ENCODE results near the gene PPP2R2C.

PPP2R2C gene

DNA sequence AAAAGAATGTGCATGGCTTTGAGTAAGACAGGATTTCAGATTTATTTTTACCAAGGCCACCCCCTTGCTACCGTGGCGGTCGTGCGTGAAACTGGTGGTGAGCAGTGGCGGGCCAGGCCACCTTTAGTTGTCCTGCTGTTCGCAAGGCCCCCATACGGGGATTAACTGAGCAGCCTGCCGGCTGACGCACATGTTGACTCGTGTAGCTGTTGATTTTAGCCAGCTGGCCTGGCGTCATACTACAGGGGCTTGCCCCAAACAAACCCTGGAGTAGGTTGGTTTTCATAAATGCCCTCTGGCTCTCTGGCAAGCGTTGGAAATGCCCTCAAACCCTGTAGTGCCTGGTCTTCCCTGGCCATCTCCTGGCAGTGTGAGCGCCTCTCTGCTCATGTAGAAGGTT lies 174.4 kb downstream of the PPP2R2C start:
- no peak for DNase-seq (ENCODE audit: low spot score)
- TF ChIP-seq, protein P1, sequence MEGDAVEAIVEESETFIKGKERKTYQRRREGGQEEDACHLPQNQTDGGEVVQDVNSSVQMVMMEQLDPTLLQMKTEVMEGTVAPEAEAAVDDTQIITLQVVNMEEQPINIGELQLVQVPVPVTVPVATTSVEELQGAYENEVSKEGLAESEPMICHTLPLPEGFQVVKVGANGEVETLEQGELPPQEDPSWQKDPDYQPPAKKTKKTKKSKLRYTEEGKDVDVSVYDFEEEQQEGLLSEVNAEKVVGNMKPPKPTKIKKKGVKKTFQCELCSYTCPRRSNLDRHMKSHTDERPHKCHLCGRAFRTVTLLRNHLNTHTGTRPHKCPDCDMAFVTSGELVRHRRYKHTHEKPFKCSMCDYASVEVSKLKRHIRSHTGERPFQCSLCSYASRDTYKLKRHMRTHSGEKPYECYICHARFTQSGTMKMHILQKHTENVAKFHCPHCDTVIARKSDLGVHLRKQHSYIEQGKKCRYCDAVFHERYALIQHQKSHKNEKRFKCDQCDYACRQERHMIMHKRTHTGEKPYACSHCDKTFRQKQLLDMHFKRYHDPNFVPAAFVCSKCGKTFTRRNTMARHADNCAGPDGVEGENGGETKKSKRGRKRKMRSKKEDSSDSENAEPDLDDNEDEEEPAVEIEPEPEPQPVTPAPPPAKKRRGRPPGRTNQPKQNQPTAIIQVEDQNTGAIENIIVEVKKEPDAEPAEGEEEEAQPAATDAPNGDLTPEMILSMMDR (IDR thresholded peaks at IDR 0.05; ENCODE audit: extremely low read depth, missing control alignments): no peak

DNA sequence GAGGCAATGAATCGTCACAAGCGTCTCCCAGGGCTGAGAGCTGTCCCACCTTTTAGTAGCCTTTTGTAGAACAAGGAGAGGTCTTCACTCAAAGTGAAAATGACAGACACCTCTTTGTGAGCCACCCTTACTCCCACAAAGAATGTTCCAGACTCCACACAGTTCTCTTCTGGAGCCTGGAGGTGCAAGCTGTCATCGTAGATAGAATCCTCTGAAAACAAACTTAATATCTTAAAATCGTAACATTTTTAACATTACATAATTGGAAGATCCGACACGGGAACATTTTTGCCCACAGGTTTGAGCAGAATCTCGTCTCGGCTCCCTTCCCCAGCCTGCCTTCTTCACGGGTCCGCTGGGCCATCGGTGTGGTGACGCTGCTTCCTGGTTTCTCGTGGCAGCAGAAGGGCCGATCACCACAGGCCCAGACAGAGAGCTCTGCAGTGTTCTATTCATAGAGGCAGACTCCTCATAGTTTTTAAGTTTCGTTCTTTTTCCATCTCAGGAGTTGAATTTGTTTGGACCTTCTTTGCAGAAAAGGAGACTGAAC lies 175.1 kb downstream of the PPP2R2C start:
- no peak for DNase-seq (ENCODE audit: low spot score)
- TF ChIP-seq, protein P1 (IDR thresholded peaks at IDR 0.05; ENCODE audit: extremely low read depth, missing control alignments): no peak

DNA sequence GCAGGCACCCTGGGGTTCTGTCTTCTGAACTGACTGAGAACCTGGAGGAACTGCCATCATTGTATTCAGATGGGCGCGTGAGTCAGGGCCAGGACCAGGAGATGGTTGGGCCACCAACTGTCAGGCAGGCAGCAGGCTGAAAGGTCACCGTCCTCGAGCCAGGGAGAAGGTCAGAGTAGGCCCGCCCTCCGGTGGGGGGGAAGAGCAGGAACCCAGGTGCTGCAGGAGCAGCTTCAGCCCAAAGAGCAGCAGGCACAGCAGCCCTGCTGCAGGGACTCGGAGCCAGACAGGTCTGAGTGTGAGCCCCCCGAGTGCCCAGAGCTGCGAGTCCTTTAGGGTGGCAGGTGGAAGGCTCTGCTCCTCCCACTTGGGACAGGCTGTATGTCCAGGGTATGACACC lies 176.4 kb downstream of the PPP2R2C start:
- no peak for DNase-seq (ENCODE audit: low spot score)
- TF ChIP-seq, protein P1 (IDR thresholded peaks at IDR 0.05; ENCODE audit: extremely low read depth, missing control alignments): no peak

DNA sequence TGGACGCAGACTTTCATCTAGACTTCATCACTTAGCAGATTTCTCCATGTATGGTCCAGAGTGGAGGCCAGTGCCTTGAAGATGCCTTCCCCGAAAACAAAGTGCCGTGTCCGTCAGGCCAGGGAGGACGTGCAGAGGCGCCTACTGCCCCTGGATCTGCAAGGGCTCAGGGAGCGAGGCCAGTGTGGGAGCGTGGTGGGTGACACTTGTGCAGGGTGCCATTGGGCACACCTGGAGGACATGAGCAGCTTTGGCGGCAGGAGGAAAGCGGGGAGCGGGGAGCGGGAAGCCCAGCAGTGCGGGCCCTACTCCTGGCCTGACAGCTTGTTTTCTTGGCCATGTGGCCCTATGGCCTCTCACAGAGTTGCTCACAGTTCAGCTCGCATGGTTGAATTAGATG lies 176.9 kb downstream of the PPP2R2C start:
- no peak for DNase-seq (ENCODE audit: low spot score)
- TF ChIP-seq, protein P1 (IDR thresholded peaks at IDR 0.05; ENCODE audit: extremely low read depth, missing control alignments): no peak

DNA sequence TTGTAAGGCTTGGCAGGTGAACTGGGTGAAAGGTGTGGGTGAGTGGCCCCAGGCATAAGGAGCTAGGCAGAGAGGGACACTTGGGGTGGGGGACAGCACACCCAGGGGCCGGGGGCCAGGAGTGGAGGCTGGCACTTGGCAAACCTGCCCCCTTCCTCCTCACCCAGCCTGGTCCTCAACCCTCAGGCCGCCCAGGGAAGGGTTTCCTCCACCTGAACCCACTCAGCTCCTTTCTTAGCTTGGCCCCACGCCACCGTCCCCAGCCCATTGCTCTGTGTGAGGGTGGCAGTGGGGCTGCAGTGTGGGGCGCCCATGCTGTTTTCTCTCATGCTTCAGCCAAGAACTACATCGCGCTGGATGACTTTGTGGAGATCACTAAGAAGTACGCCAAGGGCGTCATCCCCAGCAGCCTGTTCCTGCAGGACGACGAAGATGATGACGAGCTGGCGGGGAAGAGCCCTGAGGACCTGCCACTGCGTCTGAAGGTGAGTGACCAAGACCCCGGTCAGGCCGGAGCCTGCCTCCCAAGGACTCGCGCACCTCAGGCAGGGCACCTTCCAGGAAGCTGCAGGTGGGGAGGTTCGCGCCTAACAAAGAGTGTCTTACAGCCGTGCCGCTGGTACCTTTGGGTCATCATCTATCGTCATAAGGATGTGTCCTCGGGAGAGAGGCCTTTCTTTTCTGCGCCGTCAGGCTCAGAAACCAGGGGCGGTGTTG lies 177.6 kb downstream of the PPP2R2C start:
- DNase-seq (ENCODE audit: low spot score): no peak
- TF ChIP-seq, protein P1 (IDR thresholded peaks at IDR 0.05; ENCODE audit: extremely low read depth, missing control alignments): no peak

DNA sequence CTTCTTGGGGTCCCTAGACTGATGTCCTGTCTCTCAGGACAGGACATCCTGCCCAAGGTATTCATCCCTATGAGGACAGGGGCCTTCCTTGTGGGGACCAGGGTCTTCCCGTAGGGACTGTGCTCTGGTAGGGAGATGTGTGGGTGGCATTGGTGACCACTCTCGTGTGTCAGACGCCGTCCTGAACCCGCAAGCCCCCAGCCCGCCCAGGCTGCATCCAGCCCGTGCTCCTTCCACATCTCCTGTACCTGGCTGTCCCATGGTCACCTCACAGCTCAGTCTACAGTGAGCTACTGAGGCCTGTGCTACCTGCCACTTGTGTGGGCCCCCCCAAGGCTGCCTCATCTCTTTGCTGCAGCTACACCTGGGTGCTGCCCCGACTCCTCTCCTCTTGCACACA lies 178.8 kb downstream of the PPP2R2C start:
- TF ChIP-seq, protein P1 (IDR thresholded peaks at IDR 0.05; ENCODE audit: extremely low read depth, missing control alignments): no peak
- DNase-seq (ENCODE audit: low spot score): no peak

DNA sequence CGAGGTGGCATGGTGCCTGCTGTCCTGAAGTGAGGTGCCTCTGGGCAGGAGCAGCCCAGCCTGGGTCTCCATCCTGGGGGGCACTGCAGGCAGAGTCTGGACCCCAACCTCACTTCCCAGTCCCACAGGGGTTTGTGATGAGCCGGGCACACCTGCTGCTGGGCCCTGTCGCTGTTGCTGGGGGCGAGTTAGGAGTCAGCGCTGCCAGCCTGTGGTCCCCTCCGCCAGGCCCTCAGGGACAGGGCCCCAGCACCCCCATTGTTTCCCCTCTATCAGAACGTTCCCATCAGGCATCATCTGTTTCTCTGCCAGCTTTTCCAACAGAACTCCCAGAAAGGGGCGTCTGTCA lies 179.3 kb downstream of the PPP2R2C start:
- TF ChIP-seq, protein P1 (IDR thresholded peaks at IDR 0.05; ENCODE audit: extremely low read depth, missing control alignments): no peak
- no peak for DNase-seq (ENCODE audit: low spot score)

Data from GM20000 (cell line).